GM21529 (cell line): ENCODE data around the gene HAGH.
"Not testable (repeated sequence)": the region's sequence is repeated elsewhere in the genome, so short reads cannot be mapped to it uniquely, and the experiment has no call there.

Source experiments
- ATAC-seq: cut with Tn5 transposase; IDR thresholded peaks from one replicate; pipeline ENCODE4 v1.9.1; 2021; ENCODE audit not compliant: unreplicated experiment

HAGH gene

DNA sequence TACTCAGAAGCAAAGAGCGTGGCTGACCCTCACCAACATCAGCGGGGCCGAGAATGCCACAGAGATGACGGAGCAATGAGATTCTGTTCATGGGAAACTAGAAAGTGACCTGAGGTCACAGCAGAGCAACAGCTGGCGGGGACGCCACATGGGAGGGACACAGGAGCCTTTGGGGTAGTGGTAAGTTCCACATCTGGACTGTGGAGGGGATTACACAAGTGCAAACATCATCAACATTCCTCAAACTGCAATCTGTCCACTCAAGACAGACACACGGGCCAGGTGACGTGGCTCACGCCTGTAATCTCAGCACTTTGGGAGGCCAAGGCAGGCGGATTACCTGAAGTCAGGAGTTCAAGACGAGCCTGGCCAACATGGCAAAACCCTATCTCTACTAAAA, 11.2 kb downstream of the HAGH start:
- ATAC-seq, result no peak

GRCh38 chr16:1812732-1813163, 13.9 kb downstream of the HAGH start:
- no peak for ATAC-seq

DNA sequence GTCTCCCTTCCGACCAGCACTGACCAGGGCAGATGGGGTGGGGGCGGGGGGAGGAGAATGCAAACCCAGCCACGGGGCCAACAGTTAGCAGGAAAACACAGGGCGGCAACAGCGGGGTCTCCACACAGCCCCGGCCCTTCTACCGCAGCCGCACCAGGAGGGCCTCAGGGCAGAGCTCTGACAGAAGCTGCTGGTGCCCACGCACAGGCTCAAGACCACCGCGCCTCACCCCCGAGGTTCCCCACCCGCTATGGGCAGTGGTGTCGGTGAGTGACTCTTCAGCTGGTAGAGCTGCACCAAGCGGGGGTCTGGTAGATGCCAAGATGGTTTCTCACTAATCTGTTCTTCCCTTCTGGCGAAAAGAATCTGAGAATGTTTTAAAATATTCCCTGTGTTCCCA, 16.1 kb downstream of the HAGH start:
- no peak for ATAC-seq

DNA sequence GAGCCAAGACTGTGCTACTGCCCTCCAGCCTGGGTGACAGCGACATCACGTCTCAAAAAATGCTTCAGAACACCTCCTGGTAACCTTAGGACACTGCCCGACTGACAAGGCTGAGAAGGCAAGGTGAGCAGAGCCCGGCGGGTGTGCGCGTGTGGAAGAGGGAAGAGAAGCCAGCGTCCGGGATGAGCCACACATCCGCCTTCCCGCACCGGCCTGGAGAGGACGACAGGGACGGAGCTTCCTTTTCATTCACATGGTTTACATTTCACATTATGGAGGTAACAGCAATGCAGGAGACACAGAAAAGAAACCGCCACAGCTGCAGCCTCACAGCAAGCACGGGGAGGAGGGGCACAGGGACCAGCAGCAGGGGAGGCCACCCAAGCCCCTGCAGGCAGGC, 16.5 kb downstream of the HAGH start:
- no peak for ATAC-seq

GRCh38 chr16:1809281-1809801, 17.3 kb downstream of the HAGH start:
- no peak for ATAC-seq

- no peak for ATAC-seq
These were observed 17.9 kb downstream of the HAGH start for GRCh38 chr16:1808691-1809090.

DNA sequence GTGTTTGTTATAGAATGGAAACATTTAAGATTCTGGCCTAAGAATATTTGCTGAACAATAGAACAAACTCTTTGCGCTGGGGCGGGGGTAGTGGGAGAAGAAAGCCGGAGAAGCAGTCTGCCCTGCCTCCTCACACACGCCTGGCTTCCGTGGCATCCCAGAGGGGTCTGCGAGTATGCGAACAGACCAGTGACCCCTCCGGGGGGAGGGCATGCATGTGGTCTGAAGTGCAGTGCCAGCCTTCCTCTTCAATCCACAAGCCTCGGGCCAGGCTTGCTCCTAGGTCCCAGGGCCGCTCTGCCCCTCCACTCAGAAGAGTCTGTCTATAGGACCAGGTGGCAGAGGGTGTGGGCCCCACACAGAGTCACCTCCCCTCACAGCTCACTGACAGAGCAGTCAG, 19.0 kb downstream of the HAGH start:
- no peak for ATAC-seq

DNA sequence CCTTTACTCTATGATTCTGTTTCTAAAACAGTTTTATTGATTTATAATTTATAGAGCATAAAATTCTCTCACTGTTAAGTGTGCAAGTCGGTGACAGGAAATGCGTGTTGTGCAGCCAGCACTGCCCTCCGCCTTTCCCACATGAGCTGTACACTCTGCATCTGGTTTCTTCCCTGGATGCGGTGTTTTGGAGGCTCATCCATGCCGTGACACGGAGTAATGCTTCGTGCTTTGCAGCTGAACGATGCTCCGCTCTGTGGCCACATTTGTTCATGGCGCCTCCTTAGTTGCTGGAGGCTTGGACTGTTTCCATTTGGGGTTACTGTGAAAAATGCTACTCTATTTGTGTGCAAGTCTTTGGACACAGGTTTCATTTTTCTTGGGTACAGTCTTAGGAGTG, 25.9 kb downstream of the HAGH start:
- no peak for ATAC-seq

DNA sequence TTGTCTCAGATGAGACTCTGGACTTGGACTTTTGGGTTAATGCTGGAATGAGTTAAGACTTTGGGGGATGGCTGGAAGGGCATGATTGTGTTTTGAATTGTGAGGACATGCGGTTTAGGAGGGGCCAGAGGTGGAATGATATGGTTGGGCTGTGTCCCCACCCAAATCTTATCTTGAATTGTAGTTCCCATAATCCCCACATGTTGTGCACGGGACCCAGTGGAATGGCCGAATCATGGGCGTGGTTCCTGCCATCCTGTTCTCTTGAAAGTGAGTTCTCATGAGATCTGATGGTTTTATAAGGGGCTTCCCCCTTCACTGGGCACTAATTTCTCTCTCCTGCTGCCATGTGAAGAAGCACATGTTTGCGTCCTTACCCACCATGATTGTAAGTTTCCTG, 27.4 kb downstream of the HAGH start:
- not testable (repeated sequence) for ATAC-seq

- no peak for ATAC-seq
These were observed 31.5 kb downstream of the HAGH start for GRCh38 chr16:1794908-1795666.

- no peak for ATAC-seq
These were observed 32.3 kb downstream of the HAGH start for GRCh38 chr16:1794221-1794871.

DNA sequence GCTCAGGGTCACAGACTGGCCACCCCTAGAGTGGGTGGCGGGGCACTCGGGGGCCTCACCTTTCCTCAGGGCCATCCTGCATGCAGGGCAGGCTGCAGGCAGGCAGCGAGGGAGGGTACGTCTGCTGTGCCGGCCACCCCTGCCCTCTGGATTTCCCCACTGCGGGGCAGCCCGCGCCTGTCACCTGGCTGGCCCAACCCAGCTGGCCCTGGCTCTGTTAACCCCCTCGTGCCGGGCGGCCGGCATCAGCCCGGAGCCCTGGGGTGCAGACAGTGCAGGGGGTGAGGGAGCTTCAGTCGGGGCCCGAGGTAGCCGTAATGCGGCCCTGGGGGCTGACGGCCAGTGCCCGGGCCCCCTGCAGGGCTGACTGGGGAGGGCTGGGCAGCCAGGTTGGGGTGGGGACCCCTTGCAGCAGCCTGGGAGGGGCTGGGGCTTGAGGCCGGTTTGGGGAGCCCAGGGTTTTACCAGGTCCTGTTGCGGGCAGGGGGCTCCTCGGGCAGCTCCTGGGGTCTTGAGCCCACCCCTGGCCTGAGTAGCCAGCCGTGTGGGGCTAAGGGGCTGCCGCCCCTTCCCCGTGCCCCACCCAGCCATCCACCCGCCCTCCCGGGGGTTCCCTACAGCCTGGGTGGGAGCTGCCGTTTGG, 32.9 kb downstream of the HAGH start, which contains the start of gene IGFALS:
Gene IGFALS, minus strand, starts transcription at position 128 of the 643 bp plus-strand sequence. Its CDS starts 53 bp downstream, at position 75.
- no peak for ATAC-seq

- no peak for ATAC-seq
These were observed 33.6 kb downstream of the HAGH start for GRCh38 chr16:1792836-1793577.

DNA sequence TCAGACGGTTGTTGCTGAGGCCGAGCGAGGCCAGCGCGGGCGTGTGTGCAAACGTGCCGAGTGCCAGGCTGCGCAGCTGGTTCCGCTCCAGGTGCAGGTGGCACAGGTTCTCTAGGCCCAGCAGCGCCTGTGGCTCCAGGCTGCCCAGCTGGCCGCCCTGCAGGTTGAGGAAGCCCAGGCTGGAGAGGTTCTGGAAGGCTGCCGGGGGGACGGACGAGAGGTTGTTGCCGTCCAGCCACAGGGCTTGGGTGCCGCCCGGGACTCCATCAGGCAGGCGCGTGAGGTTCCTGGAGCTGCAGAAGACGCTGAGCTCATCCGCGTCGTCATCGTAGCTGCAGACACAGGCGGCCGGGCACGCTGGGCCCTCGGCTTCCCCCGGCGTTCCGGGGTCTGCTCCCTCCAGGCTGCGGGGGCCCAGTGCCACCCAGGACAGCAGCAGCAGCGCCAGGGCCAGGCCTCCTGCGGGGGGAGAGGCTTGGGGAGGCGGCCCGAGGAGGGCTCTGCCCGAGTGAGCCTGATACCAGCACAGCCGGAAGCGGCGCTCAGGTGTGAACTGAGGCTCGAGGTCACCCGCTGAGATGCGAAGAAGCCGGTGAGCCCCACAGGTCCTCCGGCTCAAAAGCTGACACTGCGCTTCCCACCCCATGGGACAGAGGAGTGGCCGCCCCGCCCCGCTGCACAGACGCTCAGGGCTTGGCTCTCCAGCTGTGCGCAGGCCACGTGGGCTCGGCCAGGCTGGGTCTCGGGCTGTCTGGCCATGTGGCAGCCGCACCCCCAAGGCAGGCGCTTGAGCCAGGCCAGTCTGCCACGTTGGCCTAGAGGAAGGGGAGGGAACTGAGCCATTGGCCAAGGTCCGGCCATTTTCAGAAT, 34.4 kb downstream of the HAGH start:
- no peak for ATAC-seq

GRCh38 chr16:1791256-1791942, 35.2 kb downstream of the HAGH start:
- ATAC-seq, result no peak

- ATAC-seq, result no peak
These were observed 35.9 kb downstream of the HAGH start for GRCh38 chr16:1790611-1791255.

- ATAC-seq, result no peak
These were observed 36.4 kb downstream of the HAGH start for GRCh38 chr16:1790261-1790610.

DNA sequence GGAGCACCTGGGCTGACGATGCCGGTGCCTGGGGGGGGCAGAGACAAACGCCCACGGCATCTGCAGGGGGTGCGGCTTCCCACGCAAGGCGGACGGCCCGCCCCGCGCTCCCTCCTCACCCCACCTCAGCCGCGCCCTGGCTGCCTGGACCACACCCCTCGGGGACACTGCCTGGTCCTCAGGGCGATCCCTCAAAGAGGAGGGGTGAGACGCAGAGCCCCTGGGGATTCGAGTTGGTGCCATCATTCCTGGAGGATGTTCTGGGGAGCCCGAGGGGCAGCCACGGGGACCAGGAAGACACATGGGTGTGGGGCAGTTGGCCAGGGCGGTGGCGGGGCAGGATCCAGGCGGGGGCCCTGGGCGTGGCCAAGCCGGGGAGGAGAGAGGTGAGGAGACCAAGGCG, 37.0 kb downstream of the HAGH start:
- no peak for ATAC-seq

- ATAC-seq, result no peak
These were observed 37.9 kb downstream of the HAGH start for GRCh38 chr16:1788708-1789100.
